Endothelial cell of umbilical vein (primary cell): ENCODE data around the gene PLD1.

ENCODE experiments used
- CTCF ChIP-seq, 2 donors: IDR thresholded peaks; 1 replicate in 1 of 2; 2 replicates in 1 of 2; pipeline ENCODE4 v1.5.1; 2011; ENCODE audit warnings: low read length in 2 of 2, mild to moderate bottlenecking in 2 of 2, moderate library complexity in 2 of 2, control low read depth in 1 of 2, inconsistent platforms in 1 of 2, low read depth in 1 of 2; ENCODE audit not compliant: insufficient read depth in 1 of 2; ENCODE audit errors: extremely low read depth in 1 of 2
- EZH2 ChIP-seq: IDR thresholded peaks from 2 replicates; pipeline ENCODE4 v1.6.1; 2012; ENCODE audit warnings: borderline replicate concordance, low read depth, mild to moderate bottlenecking, moderate library complexity, low read length, inconsistent platforms; ENCODE audit not compliant: severe bottlenecking
- MAX ChIP-seq: IDR thresholded peaks from 2 replicates; pipeline ENCODE4 v1.6.1; 2011; ENCODE audit not compliant: insufficient read depth, insufficient read length
- POLR2A ChIP-seq: IDR thresholded peaks from 2 replicates; pipeline ENCODE4 v1.6.1; 2012; ENCODE audit warnings: low read depth, mild to moderate bottlenecking, control low read depth, low read length

DNA sequence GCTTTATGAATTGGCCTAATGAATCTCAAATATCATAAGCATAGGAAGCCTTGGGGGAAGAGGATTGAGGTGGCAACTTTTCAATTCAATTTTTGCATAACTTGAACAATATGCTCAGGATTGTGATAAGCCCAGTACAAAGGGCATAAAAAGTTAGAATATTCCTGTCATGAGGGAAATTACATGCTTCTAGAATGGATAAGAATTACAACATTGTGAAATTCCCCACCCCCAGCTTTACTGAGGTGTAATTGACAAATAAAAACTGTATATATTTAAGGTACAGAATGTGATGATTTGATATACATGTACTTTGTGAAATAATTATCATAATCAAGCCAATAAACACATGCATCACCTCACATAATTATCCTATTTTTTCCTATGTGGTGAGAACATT lies 217.5 kb downstream of the PLD1 start:
- TF ChIP-seq CTCF (IDR thresholded peaks at IDR 0.05; ENCODE audit: extremely low read depth in 1 of 2, insufficient read depth in 1 of 2, low read depth in 1 of 2, low read length in 2 of 2) (no peak), POLR2A (no peak), MAX (no peak), EZH2 (no peak)
